GM21717 (cell line): Measurements from ENCODE around the gene REV3L.
"Not testable (repeated sequence)": the region's sequence is repeated elsewhere in the genome, so short reads cannot be mapped to it uniquely, and the experiment has no call there.

Experiments used
- ATAC-seq: cut with Tn5 transposase; IDR thresholded peaks from one replicate; pipeline ENCODE4 v1.9.1; 2021; ENCODE audit warnings: mild to moderate bottlenecking, moderate library complexity; ENCODE audit not compliant: unreplicated experiment

The REV3L gene, protein sequence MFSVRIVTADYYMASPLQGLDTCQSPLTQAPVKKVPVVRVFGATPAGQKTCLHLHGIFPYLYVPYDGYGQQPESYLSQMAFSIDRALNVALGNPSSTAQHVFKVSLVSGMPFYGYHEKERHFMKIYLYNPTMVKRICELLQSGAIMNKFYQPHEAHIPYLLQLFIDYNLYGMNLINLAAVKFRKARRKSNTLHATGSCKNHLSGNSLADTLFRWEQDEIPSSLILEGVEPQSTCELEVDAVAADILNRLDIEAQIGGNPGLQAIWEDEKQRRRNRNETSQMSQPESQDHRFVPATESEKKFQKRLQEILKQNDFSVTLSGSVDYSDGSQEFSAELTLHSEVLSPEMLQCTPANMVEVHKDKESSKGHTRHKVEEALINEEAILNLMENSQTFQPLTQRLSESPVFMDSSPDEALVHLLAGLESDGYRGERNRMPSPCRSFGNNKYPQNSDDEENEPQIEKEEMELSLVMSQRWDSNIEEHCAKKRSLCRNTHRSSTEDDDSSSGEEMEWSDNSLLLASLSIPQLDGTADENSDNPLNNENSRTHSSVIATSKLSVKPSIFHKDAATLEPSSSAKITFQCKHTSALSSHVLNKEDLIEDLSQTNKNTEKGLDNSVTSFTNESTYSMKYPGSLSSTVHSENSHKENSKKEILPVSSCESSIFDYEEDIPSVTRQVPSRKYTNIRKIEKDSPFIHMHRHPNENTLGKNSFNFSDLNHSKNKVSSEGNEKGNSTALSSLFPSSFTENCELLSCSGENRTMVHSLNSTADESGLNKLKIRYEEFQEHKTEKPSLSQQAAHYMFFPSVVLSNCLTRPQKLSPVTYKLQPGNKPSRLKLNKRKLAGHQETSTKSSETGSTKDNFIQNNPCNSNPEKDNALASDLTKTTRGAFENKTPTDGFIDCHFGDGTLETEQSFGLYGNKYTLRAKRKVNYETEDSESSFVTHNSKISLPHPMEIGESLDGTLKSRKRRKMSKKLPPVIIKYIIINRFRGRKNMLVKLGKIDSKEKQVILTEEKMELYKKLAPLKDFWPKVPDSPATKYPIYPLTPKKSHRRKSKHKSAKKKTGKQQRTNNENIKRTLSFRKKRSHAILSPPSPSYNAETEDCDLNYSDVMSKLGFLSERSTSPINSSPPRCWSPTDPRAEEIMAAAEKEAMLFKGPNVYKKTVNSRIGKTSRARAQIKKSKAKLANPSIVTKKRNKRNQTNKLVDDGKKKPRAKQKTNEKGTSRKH (N-terminal part only)

DNA sequence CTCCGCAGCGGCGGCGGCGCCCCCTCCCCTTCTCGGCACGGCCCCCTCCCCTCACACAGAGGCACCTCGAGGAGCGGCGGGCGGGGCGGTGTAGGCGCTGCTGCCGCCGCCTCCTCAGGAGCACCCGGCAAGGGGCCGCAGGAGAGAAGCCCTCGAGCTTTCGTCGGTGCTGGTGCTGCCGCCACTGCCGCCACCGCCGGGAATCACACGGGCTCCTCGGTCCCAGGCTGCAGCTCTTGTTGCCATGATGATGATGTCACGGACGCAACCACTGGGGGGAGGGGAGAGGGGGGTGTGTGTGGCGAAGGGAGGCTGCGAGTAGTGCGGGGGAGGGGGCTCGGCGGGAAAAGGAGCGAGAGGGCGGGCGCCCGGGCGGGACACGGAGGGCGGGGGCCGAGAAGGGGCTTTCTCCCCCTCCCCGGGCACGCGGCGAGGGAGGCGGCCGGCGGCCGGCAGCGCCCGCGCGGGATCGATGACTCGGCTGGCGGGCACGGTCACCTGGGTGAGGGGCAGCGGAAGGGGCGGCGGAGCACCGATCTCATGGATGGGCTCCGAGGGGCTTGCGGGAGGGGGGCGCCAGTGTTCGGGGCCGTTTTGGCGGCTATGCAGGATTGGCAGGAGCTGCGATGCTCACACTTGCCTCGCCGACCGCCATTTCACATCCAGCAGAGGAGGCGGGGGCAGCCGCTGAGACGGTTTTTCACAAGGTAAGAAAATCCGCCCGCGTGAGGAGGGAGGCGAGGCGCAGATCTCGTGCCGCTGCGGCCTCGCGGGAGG is at the start of gene REV3L:
Gene REV3L (minus strand): TSS at position 260 of the 777 bp plus-strand sequence. CDS start 330 bp downstream, outside the sequence.
- ATAC-seq, result peak; percentile 37

DNA sequence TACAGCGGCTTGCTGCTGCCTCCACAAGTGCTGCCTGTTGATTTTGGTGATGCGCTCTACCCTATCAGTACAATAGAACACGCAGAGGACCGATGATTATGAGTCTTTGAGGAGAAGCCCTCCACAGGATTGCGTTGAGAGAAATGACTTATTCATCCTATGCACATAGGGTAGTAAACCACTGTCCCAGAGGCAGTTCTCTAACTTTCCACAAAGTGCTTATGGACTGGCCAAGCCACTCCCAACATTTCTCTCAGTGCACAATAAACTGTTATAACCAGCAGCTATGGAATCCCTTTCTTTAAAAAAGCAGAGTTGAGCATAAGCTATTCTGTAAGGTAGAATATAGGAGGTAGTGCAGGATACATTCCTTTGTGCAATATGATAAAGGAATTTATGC is 48.2 kb upstream of the REV3L start:
- no peak for ATAC-seq

DNA sequence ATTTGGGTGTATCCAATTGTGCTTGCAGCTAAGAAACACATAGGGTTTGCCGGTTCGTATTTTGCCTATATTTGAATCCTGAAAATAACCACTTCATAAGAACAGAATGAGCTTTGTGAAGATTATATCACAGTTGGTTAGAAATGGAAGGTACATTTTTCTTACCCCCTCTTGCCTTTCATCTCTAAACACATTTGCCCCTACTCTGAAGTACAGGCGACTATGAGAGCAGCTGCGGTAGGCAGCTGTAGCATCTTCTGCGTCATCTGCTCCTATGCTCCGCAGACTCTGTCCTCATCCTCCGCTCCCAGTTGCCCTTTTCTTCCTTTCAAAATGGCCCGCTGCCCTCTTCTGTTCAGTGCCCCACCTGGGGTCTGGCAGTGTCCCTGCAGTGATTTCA is 47.6 kb upstream of the REV3L start:
- ATAC-seq, result no peak

DNA sequence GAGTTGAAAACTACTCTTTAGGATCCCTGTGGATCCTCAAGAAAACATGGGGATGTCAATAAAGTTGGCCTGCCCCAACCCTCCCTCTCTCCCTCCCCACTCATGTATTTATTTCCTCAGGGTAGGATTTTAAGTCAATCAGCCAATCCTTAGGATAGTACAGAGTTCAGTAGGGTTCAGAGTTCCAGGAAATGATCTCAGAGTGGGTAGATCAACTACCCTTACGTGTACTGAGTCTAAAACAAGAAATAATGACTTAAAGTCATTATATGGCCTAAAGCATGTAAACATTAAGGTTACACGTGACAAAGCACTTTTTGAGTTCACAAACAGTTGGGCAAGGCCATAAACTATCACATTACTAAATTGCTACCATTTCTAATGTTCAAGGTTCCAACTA is 47.2 kb upstream of the REV3L start:
- ATAC-seq, result no peak

DNA sequence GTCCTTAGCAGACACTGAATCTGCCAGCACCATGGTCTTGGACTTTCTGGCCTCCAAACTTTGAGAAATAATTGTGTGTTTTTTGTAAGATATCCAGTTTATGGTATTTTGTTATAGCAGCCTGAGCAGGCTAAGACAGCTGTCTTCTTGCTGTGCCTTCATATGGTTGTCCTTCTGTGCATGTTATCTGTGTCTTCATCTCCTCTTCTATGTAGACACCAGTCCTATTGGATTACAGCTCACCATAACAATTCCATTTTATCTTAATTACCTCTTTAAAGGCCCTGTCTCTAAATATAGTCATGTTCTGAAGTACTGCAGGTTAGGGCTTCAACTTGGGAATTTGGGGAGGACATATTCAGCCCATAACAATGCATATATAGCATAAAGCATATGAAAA is 44.3 kb upstream of the REV3L start:
- no peak for ATAC-seq

DNA sequence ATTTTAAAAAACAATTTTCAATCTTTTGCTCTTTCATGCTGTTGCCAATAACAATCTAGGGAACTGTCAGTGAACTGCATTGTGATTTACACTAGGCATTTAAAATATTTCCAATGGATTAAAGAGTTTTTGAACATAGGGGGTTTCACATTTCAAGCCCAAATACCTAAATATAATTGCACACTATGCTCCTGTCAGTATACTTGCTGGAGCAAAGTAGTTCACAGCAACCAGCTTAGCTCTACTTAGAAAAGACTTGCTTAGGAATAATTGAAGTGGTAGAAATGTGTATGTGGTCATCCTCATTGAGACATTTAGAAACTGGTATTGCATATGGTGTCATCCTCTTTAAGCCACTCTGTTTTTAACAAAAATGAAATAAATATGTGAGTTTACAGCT is 41.7 kb upstream of the REV3L start:
- no peak for ATAC-seq

DNA sequence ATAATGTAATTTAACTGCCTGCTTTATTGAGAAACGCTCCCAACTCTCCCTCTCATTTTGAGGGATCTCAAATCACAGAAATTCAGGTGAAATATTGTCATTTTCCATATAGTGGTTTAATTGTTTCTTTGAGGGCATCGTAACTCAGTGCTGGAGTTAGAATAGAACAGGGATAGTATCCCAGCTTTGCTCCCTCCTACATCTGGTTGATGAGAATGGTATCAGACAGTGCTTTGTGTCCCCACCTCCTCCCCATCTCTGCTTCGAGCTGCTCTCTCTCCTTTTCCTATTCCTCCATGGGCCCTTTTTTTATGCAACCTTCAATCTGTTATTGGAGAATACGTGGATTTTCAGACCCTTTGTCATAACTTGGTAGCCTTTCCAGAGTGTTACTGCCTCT is 41.2 kb upstream of the REV3L start:
- no peak for ATAC-seq

DNA sequence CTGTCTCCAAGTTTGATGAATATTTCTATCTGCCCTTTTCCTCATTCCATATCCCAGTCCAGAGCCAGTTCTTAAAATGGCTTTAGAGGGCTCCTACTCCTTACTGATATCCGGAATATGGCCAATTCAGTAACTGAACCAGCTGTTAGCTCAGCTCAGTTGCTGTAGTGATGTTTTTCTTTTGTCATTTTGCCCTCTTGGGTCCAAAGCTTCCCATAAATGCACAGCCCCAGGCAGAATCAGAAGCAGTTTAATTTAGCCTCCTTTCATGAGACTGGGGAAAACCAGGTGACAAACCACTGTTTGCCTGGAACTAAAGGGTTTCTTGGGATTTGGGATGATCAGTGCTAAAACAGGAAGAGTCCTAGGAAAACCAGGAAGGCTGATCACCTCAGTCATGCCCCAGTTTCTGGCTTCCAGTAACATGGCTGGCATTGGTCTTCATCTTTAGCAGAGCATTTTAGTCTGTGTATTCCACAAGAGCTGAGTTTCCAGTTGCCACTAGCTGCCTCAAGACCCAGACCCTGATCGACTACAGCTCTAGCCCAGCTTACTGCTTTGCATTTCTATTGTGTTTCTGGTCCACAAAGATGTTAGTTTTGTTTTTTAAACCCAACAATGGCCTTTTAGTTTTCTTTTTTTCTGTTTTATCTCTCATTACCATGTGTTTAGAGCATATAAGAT is 40.6 kb upstream of the REV3L start:
- ATAC-seq, result no peak

DNA sequence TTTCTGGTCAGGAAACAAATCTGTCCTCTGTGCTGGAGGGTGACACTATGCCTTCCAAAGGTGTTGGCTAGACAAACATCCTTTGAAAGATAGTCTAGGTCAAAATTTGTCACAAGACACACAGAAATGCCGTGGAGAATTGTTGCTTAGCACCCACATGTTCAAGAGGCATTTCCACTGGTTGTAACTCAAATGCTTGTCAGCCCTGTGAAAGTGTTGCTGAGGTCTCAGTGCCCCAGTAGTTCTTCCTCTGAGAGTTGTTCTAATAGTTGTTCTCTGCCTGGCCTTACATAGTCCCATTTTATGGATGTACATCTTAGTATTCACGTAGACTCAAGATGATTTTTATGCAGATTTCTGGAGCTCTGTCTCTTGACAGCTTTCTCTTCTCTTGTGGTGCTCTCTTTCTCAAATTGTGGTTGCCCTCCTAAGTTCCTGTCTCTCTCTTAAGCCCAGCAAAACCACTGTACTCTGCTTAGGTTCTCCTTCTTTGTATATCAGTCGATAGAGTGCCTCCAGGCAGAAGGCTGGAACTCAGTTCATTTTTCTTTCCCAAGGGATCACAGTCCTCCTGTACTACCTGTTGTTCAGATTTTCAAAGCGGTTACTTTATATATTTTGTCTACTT is 39.5 kb upstream of the REV3L start:
- ATAC-seq, result no peak

DNA sequence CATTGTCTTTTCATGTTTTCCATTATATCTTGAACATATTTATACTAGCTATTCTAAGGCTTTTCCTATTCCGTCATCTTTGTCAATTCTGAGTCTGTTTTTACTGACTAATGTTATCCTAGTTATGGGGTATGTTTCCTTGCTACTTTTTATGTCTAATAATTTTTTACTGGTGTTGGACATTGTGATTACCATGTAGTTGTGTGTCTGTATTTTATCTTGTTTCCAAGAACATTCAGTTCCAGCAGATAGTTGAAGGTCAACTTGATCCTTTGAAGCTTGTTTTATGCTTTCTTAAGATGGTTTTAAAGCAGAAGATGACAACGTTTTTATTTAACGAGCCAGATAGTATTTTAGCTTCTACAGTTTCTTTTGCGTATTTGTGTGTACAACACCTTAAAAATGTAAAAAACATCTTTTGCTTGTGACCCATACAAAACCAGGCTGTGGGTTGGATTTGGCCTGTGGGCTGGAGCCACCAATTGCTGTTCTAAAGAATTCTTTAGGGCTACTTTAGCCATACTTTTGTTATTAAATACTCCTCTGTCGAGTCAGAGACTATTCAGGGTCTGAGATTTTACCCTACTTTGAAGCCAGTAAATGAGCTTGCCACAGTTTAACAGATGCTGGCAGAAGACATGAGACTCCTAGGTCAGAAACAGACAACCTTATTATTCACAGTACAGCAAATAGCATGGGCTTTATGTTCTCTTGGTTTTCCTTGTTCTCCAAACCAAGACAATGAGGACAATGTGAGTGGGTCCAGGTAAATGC is 38.7 kb upstream of the REV3L start:
- ATAC-seq, result no peak

DNA sequence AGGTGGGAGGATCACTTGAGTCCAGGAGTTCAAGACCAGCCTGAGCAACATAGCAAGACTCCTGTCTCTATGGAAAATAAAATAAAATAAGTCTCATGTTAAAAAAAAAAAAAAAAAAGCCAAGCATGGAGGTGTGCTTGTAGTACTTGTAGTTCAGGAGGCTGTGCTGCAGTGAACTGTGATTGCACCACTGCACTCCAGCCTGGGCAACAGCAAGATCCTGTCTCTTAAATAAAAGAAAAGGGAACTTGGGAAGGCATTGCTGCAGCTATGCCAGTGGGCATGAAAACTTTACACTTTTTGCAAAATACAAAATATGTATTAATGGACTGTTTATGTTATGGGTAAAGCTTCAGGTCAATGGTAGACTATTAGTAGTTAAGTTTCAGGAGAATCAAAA is 37.5 kb upstream of the REV3L start:
- ATAC-seq, result no peak

DNA sequence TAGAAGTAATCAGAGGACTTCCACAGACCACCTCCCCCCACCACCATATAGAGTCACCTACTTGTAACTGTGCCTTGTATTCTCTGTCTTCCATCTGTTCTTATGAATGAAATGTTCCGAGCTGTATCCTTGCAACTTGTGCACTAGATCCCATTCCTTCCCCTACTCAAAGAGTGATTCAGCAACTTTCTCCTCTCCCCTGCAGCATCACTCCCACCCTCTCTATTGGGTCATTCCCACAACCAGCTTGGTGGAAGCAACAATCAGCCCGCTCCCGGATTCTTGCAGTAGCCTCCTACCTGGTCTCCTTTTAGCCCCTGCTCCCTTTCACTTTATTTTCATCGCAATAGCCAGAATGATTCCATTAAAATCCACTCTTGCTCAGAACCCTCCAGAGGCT is 34.9 kb upstream of the REV3L start:
- no peak for ATAC-seq

DNA sequence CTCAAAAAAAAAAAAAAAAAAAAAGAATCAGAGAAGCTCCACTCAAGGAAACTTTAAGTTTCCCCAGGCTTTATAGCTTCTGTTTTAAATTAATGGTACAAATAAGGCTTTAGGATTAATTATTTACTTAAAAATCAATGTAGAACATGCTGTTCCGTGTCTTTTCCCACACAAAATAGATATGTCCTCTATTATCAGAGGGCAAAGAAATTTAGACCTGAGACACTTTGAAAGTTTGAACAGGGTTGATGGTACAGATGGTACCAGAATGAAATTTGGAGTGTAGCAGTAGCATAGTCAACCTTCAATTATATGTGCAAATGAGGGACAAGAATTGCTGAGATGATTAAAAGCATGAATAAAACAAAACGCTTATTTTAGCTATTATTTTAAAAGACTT is 32.2 kb upstream of the REV3L start:
- ATAC-seq, result no peak

DNA sequence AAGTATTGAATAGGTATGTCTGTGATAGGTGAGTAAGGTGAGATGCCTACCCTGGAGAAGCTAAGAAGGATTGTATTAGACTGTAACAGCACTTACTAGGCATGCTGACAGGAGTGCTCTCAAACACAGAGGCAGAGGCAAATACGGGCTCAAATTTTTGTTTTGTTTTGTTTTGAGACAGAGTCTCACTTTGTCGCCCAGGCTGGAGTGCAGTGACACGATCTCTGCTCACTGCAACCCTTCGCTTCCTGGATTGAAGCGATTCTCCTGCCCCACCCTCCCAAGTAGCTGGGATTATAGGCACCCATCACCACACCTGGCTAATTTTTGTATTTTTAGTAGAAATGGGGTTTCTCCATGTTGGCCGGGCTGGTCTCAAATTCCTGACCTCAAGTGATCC is 31.5 kb upstream of the REV3L start:
- ATAC-seq, result not testable (repeated sequence)

DNA sequence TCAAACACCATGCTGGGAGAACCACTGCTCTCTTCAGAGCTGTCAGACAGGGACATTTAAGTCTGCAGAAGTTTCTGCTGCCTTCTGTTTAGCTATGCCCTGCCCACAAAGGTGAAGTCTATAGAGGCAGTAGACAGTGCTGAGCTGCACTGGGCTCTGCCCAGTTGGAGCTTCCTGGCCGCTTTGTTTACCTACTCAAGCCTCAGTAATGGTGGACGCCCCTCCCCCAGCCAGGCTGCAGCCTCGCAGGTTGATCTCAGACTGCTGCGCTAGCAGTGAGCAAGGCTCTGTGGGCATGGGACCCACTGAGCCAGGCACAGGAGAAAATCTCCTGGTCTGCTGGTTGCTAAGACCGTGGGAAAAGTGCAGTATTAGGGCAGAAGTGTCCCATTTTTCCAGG is 24.2 kb upstream of the REV3L start:
- ATAC-seq, result not testable (repeated sequence)

DNA sequence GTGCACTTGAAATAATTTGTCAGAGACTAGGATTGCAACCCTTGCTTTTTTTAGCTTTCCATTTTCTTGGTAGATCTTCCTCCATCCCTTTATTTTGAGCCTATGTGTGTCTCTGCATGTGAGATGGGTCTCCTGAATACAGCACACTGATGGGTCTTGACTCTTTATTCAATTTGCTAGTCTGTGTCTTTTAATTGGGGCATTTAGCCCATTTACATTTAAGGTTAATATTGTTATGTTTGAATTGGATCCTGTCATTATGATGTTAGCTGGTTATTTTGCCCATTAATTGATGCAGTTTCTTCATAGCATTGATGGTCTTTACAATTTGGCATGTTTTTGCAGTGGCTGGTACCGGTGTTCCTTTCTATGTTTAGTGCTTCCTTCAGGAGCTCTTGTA is 22.5 kb upstream of the REV3L start:
- not testable (repeated sequence) for ATAC-seq

DNA sequence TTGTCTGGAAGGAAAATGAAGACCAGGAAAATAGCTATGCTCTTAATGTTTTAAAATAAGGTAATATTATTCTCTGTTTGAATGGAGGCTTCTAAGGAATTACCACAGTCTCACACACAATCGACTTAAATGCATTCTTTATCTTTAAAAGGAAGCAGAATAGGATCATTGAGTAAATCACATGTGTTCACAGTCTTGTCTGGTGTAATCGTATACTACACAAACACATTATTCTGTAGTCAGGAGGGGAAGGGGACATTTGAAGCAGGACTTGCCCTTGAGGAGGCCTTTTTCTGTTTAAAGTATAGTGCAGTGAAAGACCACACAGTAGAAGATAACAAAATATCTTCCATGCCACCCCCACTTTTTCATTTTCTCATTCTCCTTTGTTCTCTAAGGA is 20.6 kb upstream of the REV3L start:
- no peak for ATAC-seq

DNA sequence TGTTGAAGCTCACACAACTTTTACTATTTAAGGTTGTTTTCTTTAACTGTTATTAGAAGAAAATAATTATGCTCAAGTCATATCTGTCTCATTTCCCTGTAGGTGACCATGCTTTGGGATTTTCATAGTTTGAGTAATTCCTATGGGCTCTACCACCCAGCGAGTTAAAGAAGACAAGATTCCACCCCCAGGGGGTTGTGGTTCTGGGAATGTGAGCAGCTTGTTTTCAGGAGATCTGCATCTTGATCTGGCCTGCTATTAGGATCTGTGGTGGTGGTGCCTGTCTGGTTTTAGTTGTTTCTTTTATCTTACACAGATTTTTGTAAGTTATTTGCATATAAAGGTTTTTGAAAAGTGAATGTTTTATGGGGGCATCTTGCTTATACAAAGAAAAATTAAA is 20.2 kb upstream of the REV3L start:
- no peak for ATAC-seq

DNA sequence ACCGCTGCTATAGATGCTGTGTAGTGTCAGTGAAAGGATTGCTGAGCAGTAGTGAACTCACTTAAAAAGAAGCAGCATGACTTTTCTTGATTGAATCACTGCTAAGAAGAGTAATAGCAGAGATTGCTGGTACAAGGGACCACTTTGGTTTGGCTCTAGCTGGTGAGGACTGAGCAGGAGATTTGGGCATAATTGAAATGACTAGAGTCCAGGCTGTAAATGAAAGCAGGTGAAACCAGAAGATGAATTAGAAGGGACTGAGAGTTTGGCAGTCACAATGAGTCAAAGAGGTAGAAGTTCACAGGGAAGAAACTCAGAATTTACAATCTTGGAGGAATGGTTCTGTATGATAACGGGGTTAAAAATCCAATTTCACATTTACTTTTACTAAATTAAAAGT is 19.1 kb upstream of the REV3L start:
- ATAC-seq, result no peak
